IPS-15b (cell line): ENCODE measurements around the gene SLC33A1.
"Not testable (repeated sequence)": the region's sequence is repeated elsewhere in the genome, so short reads cannot be mapped to it uniquely, and the experiment has no call there.

Experiments used
- H3K27me3 ChIP-seq: one replicate; pipeline ENCODE4 v1.6.1; 2013; ENCODE audit warnings: low read length; ENCODE audit not compliant: control insufficient read depth, insufficient read depth
- H3K36me3 ChIP-seq: one replicate; pipeline ENCODE4 v1.6.1; 2013; ENCODE audit warnings: low read length; ENCODE audit not compliant: control insufficient read depth, insufficient read depth
- H3K4me1 ChIP-seq: one replicate; pipeline ENCODE4 v1.6.1; 2013; ENCODE audit warnings: mild to moderate bottlenecking, low read length; ENCODE audit not compliant: control insufficient read depth, insufficient read depth
- H3K4me3 ChIP-seq: one replicate; pipeline ENCODE4 v1.5.1; 2013; ENCODE audit warnings: low read depth, low read length
- H3K9ac ChIP-seq: one replicate; pipeline ENCODE4 v1.6.1; 2013; ENCODE audit warnings: low read depth, mild to moderate bottlenecking, low read length
- H3K9me3 ChIP-seq: one replicate; pipeline ENCODE4 v1.6.1; 2013; ENCODE audit warnings: mild to moderate bottlenecking, low read length; ENCODE audit not compliant: control insufficient read depth, insufficient read depth

SLC33A1 gene

GRCh38 chr3:155854141-155854940, at the start of gene SLC33A1:
Gene SLC33A1 (minus strand): TSS chr3:155854427. CDS start chr3:155853997, 430 bp downstream.
- peaks cover 3% of the 10 kb centered on the region for H3K4me1 ChIP-seq

GRCh38 chr3:155895379-155895900, 41.2 kb upstream of the SLC33A1 start:
- Histone ChIP-seq H3K36me3 (no peaks in the 10 kb centered on the region), H3K27me3 (no peaks in the 10 kb centered on the region), H3K9ac (no peak overlapping the region), H3K4me1 (no peaks in the 10 kb centered on the region), H3K4me3 (no peak overlapping the region), H3K9me3 (no peaks in the 10 kb centered on the region)

More at GRCh38 chr3:155854141-155854940, at the start of gene SLC33A1:
- no peaks in the 10 kb centered on the region for H3K36me3 ChIP-seq
- peak within 1 kb of the TSS; percentile 95 for H3K4me3 ChIP-seq
- H3K9me3 ChIP-seq, result no peaks in the 10 kb centered on the region
- peak within 1 kb of the TSS; percentile 88 for H3K9ac ChIP-seq
- H3K27me3 ChIP-seq, result no peaks in the 10 kb centered on the region

DNA sequence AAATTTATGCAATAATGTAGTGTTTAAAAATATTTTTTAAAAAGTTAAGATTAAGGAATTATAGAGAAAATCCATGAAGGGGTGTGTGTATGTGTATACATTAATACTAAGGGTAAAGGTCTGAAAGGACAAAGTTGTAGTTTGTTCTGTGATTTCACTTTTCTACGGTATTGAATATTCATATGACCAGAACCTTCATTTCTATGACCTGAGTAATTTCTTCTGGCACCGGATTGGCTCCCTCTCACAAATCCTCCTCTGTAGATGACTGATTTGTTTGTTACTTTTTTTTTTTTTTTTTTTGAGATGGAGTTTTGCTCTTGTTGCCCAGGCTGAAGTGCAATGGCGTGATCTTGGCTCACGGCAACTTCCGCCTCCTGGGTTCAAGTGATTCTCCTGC, 37.1 kb upstream of the SLC33A1 start:
- H3K36me3 ChIP-seq, result no peaks in the 10 kb centered on the region
- no peak overlapping the region for H3K9ac ChIP-seq

DNA sequence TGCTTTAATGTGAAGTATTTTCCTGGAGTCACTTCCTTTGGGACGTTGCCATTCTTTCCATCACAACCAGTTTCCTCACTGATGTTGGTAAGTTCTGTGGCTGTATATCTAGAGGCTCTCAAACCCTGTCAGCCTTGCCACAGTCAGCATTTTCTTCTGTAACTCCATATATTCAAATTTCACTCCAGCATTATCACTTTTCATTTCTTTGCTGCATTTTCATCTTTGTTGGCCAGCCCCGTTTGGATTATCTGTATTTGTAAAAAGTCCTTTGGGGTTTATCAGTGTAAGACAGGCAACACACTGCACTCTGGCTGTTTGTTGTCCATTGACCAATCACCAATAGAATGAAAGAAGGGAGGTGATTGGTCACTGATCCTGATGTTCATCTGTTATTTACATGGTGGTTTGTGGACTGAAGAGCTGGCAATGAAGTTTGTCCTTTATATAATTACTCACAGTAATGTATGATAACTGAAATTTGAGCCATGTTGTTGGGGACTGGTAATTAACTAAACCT, 36.5 kb upstream of the SLC33A1 start:
- Histone ChIP-seq H3K36me3 (no peaks in the 10 kb centered on the region), H3K27me3 (no peaks in the 10 kb centered on the region), H3K4me3 (no peak overlapping the region)

More for the DNA sequence above, 37.1 kb upstream of the SLC33A1 start:
- H3K9me3 ChIP-seq, result no peaks in the 10 kb centered on the region
- H3K4me3 ChIP-seq, result no peak overlapping the region
- no peaks in the 10 kb centered on the region for H3K4me1 ChIP-seq
- no peaks in the 10 kb centered on the region for H3K27me3 ChIP-seq

GRCh38 chr3:155889952-155890351, 35.7 kb upstream of the SLC33A1 start:
- H3K27me3 ChIP-seq, result no peaks in the 10 kb centered on the region
- H3K9ac ChIP-seq, result no peak overlapping the region
- H3K4me1 ChIP-seq, result no peaks in the 10 kb centered on the region
- no peak overlapping the region for H3K4me3 ChIP-seq
- H3K36me3 ChIP-seq, result no peaks in the 10 kb centered on the region
- no peaks in the 10 kb centered on the region for H3K9me3 ChIP-seq

More for the DNA sequence above, 36.5 kb upstream of the SLC33A1 start:
- H3K9ac ChIP-seq, result no peak overlapping the region
- H3K9me3 ChIP-seq, result no peaks in the 10 kb centered on the region
- H3K4me1 ChIP-seq, result no peaks in the 10 kb centered on the region

- Histone ChIP-seq H3K4me3 (no peak overlapping the region), H3K27me3 (no peaks in the 10 kb centered on the region), H3K9ac (no peak overlapping the region), H3K36me3 (no peaks in the 10 kb centered on the region), H3K9me3 (no peaks in the 10 kb centered on the region), H3K4me1 (no peaks in the 10 kb centered on the region)
Measured at GRCh38 chr3:155889212-155889611, 35.0 kb upstream of the SLC33A1 start.

DNA sequence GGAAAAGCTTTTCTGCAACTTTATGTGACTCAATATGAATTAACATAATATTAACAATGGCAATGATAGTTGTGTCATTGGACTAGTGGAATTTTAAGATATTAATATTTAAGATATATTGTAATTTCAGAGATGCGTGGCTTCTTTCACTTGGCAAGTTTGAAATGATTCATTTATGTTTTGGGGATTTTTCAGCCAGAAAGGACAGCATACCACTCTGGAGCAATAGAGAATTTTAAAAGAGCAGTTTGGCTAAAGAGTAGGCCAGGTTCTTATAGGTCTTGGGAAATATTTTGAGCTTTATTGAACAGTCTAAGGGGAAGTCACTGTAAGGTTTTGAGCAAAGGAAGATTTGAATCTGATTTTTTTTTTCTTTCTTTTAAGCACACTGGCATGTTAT, 32.7 kb upstream of the SLC33A1 start:
- Histone ChIP-seq H3K9ac (no peak overlapping the region), H3K9me3 (no peaks in the 10 kb centered on the region), H3K36me3 (no peaks in the 10 kb centered on the region), H3K4me1 (no peaks in the 10 kb centered on the region), H3K4me3 (no peak overlapping the region), H3K27me3 (no peaks in the 10 kb centered on the region)

GRCh38 chr3:155886348-155886747, 32.1 kb upstream of the SLC33A1 start:
- H3K4me3 ChIP-seq, H3K4me1 ChIP-seq, H3K27me3 ChIP-seq, H3K9me3 ChIP-seq, H3K9ac ChIP-seq, H3K36me3 ChIP-seq: not testable (repeated sequence)

- Histone ChIP-seq H3K4me1 (no peaks in the 10 kb centered on the region), H3K4me3 (no peak overlapping the region), H3K36me3 (no peaks in the 10 kb centered on the region), H3K9ac (no peak overlapping the region), H3K27me3 (no peaks in the 10 kb centered on the region), H3K9me3 (no peaks in the 10 kb centered on the region)
Measured at GRCh38 chr3:155885292-155885691, 31.1 kb upstream of the SLC33A1 start.

DNA sequence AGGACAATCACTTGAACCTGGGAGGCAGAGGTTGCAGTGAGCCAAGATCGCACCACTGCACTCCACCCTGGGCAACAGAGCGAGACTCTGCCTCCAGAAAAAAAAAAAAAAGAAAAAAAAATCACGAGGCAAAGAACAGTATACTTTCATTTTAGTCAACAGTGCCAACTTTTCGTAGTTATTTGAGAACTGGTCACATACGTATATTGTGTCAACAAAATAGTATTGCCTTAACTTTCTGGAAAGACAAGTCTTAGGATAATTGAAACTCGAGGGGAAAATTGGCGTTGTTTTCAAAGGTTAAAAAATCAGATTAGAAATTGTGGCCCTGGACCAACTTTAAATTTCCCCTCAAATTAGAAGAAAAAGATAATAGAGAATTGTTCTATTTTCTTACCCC, 30.1 kb upstream of the SLC33A1 start:
- Histone ChIP-seq H3K36me3 (no peaks in the 10 kb centered on the region), H3K4me1 (no peaks in the 10 kb centered on the region), H3K9me3 (no peaks in the 10 kb centered on the region), H3K27me3 (no peaks in the 10 kb centered on the region), H3K4me3 (no peak overlapping the region), H3K9ac (no peak overlapping the region)

GRCh38 chr3:155880286-155880685, 26.1 kb upstream of the SLC33A1 start:
- Histone ChIP-seq H3K9me3 (no peaks in the 10 kb centered on the region), H3K27me3 (no peaks in the 10 kb centered on the region), H3K9ac (no peak overlapping the region), H3K4me1 (no peaks in the 10 kb centered on the region), H3K36me3 (no peaks in the 10 kb centered on the region), H3K4me3 (no peak overlapping the region)

GRCh38 chr3:155876503-155876902, 22.3 kb upstream of the SLC33A1 start:
- Histone ChIP-seq H3K9ac (no peak overlapping the region), H3K4me3 (no peak overlapping the region), H3K9me3 (no peaks in the 10 kb centered on the region), H3K4me1 (no peaks in the 10 kb centered on the region), H3K36me3 (no peaks in the 10 kb centered on the region), H3K27me3 (no peaks in the 10 kb centered on the region)
